A549 (cell line): ENCODE results near the gene SORCS2. TPM values are rescaled to one million over a fixed set of nuclear protein-coding genes. Genes with fewer than 3 reads are reported as not detected.

Experiments
- ATAC-seq, 2 experiments: fragments of 200-7000 bp in 1 of 2; fragments of >200 bp in 1 of 2; cut with Nextera tagmentation in 1 of 2; cut with Tn5 transposase in 1 of 2; 3 replicates each; pipeline versions ENCODE4 v1.8.0 to v1.9.1; 2018 to 2020; ENCODE audit warnings: mild to moderate bottlenecking in 1 of 2, moderate library complexity in 1 of 2
- CTCF ChIA-PET: fragments of 300-600 bp; sonication (Branson Sonifier 250); formaldehyde crosslinking; extraction: SDS; loops from one replicate; lab custom pipeline; 2021; ENCODE audit warnings: antibody characterized with exemption, inconsistent platforms; lab: Yijun Ruan, JAX
- POLR2A ChIA-PET: fragments of 350-600 bp; formaldehyde crosslinking; extraction: SDS; loops from one replicate; lab custom pipeline; 2021; ENCODE audit warnings: antibody characterized with exemption, inconsistent platforms; lab: Yijun Ruan, JAX
- DNase-seq, 2 experiments: peaks; one replicate each; pipeline versions ENCODE4 v3.0.0 to v3.0.0-alpha.2; 2011 to 2016; ENCODE audit warnings: low read depth in 1 of 2, low spot score in 1 of 2
- FAIRE-seq: peaks from 2 replicates; lab custom pipeline; 2011; peaks lifted over from hg19 to GRCh38; lab: Jason Lieb, UNC
- H3K27ac ChIP-seq, 2 experiments: fragments of >200 bp; sonication (Bioruptor Twin); formaldehyde crosslinking; 3 replicates each; pipeline ENCODE4 v1.5.1; 2016 to 2017
- H3K4me1 ChIP-seq: fragments of >200 bp; sonication (Bioruptor Twin); formaldehyde crosslinking; 3 replicates; pipeline ENCODE4 v1.6.1; 2016
- H3K4me2 ChIP-seq: fragments of >200 bp; sonication (Bioruptor Twin); formaldehyde crosslinking; 3 replicates; pipeline ENCODE4 v1.6.1; 2016
- H3K4me3 ChIP-seq: fragments of >200 bp; sonication (Bioruptor Twin); formaldehyde crosslinking; 3 replicates; pipeline ENCODE4 v1.5.1; 2016
- H3K9me3 ChIP-seq: fragments of >200 bp; sonication (Bioruptor Twin); formaldehyde crosslinking; 3 replicates; pipeline ENCODE4 v1.6.1; 2016
- BHLHE40 ChIP-seq: IDR thresholded peaks from 2 replicates; pipeline ENCODE4 v1.6.1; 2012; ENCODE audit warnings: low read depth, low read length, inconsistent platforms
- CBX2 ChIP-seq: fragments of 200-600 bp; sonication (generic); IDR thresholded peaks from 2 replicates; pipeline ENCODE4 v1.6.1; 2016; ENCODE audit warnings: low read depth, mild to moderate bottlenecking, borderline replicate concordance
- CBX8 ChIP-seq: fragments of 200-600 bp; sonication (generic); IDR thresholded peaks from 2 replicates; pipeline ENCODE4 v1.6.1; 2016
- ESRRA ChIP-seq: fragments of 150-350 bp; IDR thresholded peaks from 2 replicates; pipeline ENCODE4 v1.6.1; 2014; ENCODE audit warnings: mild to moderate bottlenecking, low read length, borderline replicate concordance
- FOSB ChIP-seq: fragments of 250-450 bp; sonication (Bioruptor Pico); IDR thresholded peaks from 2 replicates; pipeline ENCODE4 v1.5.0; 2020; ENCODE audit warnings: mild to moderate bottlenecking, moderate library complexity
- HDAC2 ChIP-seq: fragments of 200-600 bp; sonication (generic); IDR thresholded peaks from 2 replicates; pipeline ENCODE4 v1.6.1; 2016
- HEYL ChIP-seq: fragments of 250-450 bp; sonication (Bioruptor Pico); IDR thresholded peaks from 2 replicates; pipeline ENCODE4 v1.8.0; 2021; ENCODE audit warnings: mild to moderate bottlenecking, moderate library complexity
- KDM1A ChIP-seq: fragments of 200-600 bp; sonication (generic); IDR thresholded peaks from 2 replicates; pipeline ENCODE4 v1.6.1; 2016; ENCODE audit warnings: low read depth, mild to moderate bottlenecking
- POLR2A ChIP-seq: IDR thresholded peaks from 2 replicates; pipeline ENCODE4 v1.6.1; 2012; ENCODE audit warnings: mild to moderate bottlenecking, low read length
- RARB ChIP-seq: fragments of 250-450 bp; sonication (Bioruptor Pico); IDR thresholded peaks from 2 replicates; pipeline ENCODE4 v1.8.0; 2021; ENCODE audit warnings: mild to moderate bottlenecking, moderate library complexity
- TP53 ChIP-seq: fragments of 250-450 bp; sonication (Bioruptor Pico); IDR thresholded peaks from 2 replicates; pipeline ENCODE4 v1.5.0; 2021; ENCODE audit warnings: mild to moderate bottlenecking, moderate library complexity
- ZC3H11A ChIP-seq: fragments of 450-650 bp; IDR thresholded peaks from 2 replicates; pipeline ENCODE4 v1.6.1; 2014; ENCODE audit warnings: antibody characterized with exemption, mild to moderate bottlenecking
- ZFP36 ChIP-seq: fragments of 450-650 bp; IDR thresholded peaks from 2 replicates; pipeline ENCODE4 v1.6.1; 2014; ENCODE audit warnings: borderline replicate concordance; ENCODE audit not compliant: partially characterized antibody
- ZNF302 ChIP-seq: fragments of 250-450 bp; sonication (Bioruptor Pico); IDR thresholded peaks from 2 replicates; pipeline ENCODE4 v1.9.0; 2021; ENCODE audit warnings: inconsistent platforms, mild to moderate bottlenecking, moderate library complexity
- WGBS: methylation state at CpG from one replicate; pipeline ENCODE4 v1.1.6; 2017; ENCODE audit errors: missing lambda C conversion rate; 5-methylcytosine and 5-hydroxymethylcytosine counted together
- polyA plus RNA-seq, 4 experiments: library from polyadenylated mRNA; depleted of rRNA in 3 of 4; stranded (reverse); fragments of >200 nt; fragmentation: RNase III in 1 of 4; extraction: RNeasy Plus Mini Kit Qiagen cat#74134 plus additional on column Dnase treatment in 1 of 4; gene quantifications; 2 replicates in 3 of 4; 3 replicates in 1 of 4; pipeline ENCODE4 v1.2.3, GENCODE V29; 2011 to 2017
- TF ChIP-seq, protein P1 (sequence below): fragments of 200-600 bp; sonication (generic); IDR thresholded peaks from 2 replicates; pipeline ENCODE4 v1.6.1; 2016; ENCODE audit warnings: antibody characterized with exemption, mild to moderate bottlenecking, moderate library complexity
- TF ChIP-seq, protein P2 (sequence below): IDR thresholded peaks from 2 replicates; pipeline ENCODE4 v1.6.1; 2012
- TF ChIP-seq, protein P3 (sequence below): fragments of 250-450 bp; sonication (Bioruptor Pico); IDR thresholded peaks from 2 replicates; pipeline ENCODE4 v1.5.0; 2021; ENCODE audit warnings: mild to moderate bottlenecking, moderate library complexity, borderline replicate concordance

The SORCS2 gene
- polyA plus RNA-seq, 2 of the 4 experiments (the other 2 are of a cell fraction): 1.4 to 4.6 TPM

DNA sequence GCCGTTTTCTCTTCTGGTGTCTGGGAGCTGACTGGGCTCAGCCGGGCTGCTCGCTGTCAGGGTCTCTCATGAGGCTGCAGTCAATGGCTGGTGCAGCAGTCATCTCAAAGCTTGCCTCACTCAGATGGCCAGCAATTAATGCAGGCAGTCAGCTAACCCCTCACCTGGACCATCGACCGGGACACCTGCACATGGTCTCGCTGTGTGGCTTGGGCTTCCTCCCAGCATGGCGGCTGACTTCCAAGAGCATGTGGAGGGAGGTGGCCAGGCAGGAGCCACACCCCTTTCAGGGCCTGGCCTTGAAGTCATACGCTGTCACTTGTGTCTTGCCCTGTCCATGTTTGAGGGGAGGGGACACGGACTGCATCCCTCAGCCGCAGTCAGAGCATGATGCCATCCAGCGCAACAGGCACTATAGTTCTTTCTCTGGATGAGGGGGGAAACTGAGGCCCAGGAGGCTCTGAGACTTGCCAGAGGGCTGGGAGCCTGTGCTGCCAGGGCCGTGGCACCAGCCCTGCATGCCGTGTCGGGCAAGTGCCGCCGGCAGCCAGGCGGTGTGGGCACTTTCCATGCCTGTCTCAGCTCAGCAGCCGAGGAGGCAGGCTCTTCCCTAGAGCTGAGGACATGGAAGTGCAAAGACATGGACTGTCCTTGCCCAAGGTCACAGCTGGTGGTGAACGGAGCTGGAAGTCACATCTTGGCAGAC, 545.6 kb downstream of the SORCS2 start:
- POLR2A ChIA-PET: no interaction called here
- no peak for ATAC-seq
- no peak for DNase-seq

GRCh38 chr4:7738458-7739076, 546.2 kb downstream of the SORCS2 start:
- ChIA-PET CTCF (interaction anchor here (0.6 to 1.2 kb wide), 2 partner anchors 8 to 104 kb away, joined by 3 read pairs; no protein-coding TSS in a partner anchor), POLR2A (no interaction called here)
- no peak for FAIRE-seq
- TF ChIP-seq CBX2: no peak
- TF ChIP-seq, protein P1, sequence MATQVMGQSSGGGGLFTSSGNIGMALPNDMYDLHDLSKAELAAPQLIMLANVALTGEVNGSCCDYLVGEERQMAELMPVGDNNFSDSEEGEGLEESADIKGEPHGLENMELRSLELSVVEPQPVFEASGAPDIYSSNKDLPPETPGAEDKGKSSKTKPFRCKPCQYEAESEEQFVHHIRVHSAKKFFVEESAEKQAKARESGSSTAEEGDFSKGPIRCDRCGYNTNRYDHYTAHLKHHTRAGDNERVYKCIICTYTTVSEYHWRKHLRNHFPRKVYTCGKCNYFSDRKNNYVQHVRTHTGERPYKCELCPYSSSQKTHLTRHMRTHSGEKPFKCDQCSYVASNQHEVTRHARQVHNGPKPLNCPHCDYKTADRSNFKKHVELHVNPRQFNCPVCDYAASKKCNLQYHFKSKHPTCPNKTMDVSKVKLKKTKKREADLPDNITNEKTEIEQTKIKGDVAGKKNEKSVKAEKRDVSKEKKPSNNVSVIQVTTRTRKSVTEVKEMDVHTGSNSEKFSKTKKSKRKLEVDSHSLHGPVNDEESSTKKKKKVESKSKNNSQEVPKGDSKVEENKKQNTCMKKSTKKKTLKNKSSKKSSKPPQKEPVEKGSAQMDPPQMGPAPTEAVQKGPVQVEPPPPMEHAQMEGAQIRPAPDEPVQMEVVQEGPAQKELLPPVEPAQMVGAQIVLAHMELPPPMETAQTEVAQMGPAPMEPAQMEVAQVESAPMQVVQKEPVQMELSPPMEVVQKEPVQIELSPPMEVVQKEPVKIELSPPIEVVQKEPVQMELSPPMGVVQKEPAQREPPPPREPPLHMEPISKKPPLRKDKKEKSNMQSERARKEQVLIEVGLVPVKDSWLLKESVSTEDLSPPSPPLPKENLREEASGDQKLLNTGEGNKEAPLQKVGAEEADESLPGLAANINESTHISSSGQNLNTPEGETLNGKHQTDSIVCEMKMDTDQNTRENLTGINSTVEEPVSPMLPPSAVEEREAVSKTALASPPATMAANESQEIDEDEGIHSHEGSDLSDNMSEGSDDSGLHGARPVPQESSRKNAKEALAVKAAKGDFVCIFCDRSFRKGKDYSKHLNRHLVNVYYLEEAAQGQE: no peak
- TF ChIP-seq ZC3H11A: no peak
- TF ChIP-seq, protein P2, sequence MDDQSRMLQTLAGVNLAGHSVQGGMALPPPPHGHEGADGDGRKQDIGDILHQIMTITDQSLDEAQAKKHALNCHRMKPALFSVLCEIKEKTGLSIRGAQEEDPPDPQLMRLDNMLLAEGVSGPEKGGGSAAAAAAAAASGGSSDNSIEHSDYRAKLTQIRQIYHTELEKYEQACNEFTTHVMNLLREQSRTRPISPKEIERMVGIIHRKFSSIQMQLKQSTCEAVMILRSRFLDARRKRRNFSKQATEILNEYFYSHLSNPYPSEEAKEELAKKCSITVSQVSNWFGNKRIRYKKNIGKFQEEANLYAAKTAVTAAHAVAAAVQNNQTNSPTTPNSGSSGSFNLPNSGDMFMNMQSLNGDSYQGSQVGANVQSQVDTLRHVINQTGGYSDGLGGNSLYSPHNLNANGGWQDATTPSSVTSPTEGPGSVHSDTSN: no peak
- TF ChIP-seq CBX8: no peak
- no peak for TF ChIP-seq BHLHE40
- TF ChIP-seq ZFP36: no peak
- no peak for TF ChIP-seq KDM1A
- TF ChIP-seq POLR2A: no peak
- no peak for TF ChIP-seq HEYL (CRISPR knock-in tag)
- TF ChIP-seq ZNF302 (CRISPR knock-in tag): no peak
- Histone ChIP-seq H3K4me1 (no peaks in the 10 kb centered on the region), H3K9me3 (no peaks in the 10 kb centered on the region), H3K4me2 (no peak overlapping the region), H3K27ac (no peak overlapping the region), H3K4me3 (no peak overlapping the region)
- 95% methylated on average over 31 of the region's 32 CpGs for WGBS
- no peak for ATAC-seq
- DNase-seq: no peak

More for the DNA sequence above, 545.6 kb downstream of the SORCS2 start:
- H3K4me1 ChIP-seq: no peaks in the 10 kb centered on the region
- no peaks in the 10 kb centered on the region for H3K9me3 ChIP-seq
- CTCF ChIA-PET: interaction anchor here (0.6 to 1.2 kb wide), 2 partner anchors 9 to 105 kb away, joined by 3 read pairs; no protein-coding TSS in a partner anchor
- 85% methylated on average over 15 of the region's 19 CpGs for WGBS
- H3K4me2 ChIP-seq: no peak overlapping the region
- TF ChIP-seq HDAC2 (no peak), ESRRA (no peak), RARB (CRISPR knock-in tag) (no peak), FOSB (CRISPR knock-in tag) (no peak), TP53 (CRISPR knock-in tag) (no peak)
- TF ChIP-seq, protein P3, sequence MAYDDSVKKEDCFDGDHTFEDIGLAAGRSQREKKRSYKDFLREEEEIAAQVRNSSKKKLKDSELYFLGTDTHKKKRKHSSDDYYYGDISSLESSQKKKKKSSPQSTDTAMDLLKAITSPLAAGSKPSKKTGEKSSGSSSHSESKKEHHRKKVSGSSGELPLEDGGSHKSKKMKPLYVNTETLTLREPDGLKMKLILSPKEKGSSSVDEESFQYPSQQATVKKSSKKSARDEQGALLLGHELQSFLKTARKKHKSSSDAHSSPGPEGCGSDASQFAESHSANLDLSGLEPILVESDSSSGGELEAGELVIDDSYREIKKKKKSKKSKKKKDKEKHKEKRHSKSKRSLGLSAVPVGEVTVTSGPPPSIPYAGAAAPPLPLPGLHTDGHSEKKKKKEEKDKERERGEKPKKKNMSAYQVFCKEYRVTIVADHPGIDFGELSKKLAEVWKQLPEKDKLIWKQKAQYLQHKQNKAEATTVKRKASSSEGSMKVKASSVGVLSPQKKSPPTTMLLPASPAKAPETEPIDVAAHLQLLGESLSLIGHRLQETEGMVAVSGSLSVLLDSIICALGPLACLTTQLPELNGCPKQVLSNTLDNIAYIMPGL (CRISPR knock-in tag): no peak
- H3K27ac ChIP-seq: no peak overlapping the region
- H3K4me3 ChIP-seq: no peak overlapping the region
- FAIRE-seq: no peak
